Mesendoderm (in vitro differentiated cells): Measurements from ENCODE around the gene CIAO3.

ENCODE experiments used
- DNase-seq: peaks from one replicate; pipeline ENCODE4 v3.0.0; 2013
- H2AK5ac ChIP-seq: 2 replicates; pipeline ENCODE4 v1.6.1; 2013; ENCODE audit warnings: low read length, inconsistent platforms
- H2BK120ac ChIP-seq: 2 replicates; pipeline ENCODE4 v1.6.1; 2013; ENCODE audit warnings: low read depth, mild to moderate bottlenecking, low read length, moderate library complexity, mixed read lengths
- H2BK15ac ChIP-seq: replicated peaks from 2 replicates; pipeline ENCODE4 v1.6.1; 2013; ENCODE audit warnings: low read depth, mild to moderate bottlenecking, moderate library complexity
- H2BK5ac ChIP-seq: 2 replicates; pipeline ENCODE4 v1.6.1; 2013; ENCODE audit warnings: low read length, inconsistent platforms
- H3K18ac ChIP-seq: 2 replicates; pipeline ENCODE4 v1.6.1; 2013; ENCODE audit warnings: mild to moderate bottlenecking, low read length, mixed read lengths
- H3K23ac ChIP-seq: one replicate; pipeline ENCODE4 v1.6.1; 2013; ENCODE audit warnings: low read length
- H3K27ac ChIP-seq: 2 replicates; pipeline ENCODE4 v1.5.1; 2013; ENCODE audit warnings: low read depth, mild to moderate bottlenecking, inconsistent platforms, low read length, moderate library complexity
- H3K27me3 ChIP-seq: 2 replicates; pipeline ENCODE4 v1.6.1; 2013; ENCODE audit warnings: low read length, control low read depth, mild to moderate bottlenecking, inconsistent platforms; ENCODE audit not compliant: insufficient read depth, poor library complexity
- H3K36me3 ChIP-seq: 2 replicates; pipeline ENCODE4 v1.6.1; 2013; ENCODE audit warnings: low read length, inconsistent platforms; ENCODE audit not compliant: control insufficient read depth, insufficient read depth
- H3K4ac ChIP-seq: one replicate; pipeline ENCODE4 v1.6.1; 2013; ENCODE audit warnings: low read depth, mild to moderate bottlenecking, low read length, moderate library complexity
- H3K4me1 ChIP-seq: 2 replicates; pipeline ENCODE4 v1.6.1; 2013; ENCODE audit warnings: low read depth, low read length, inconsistent platforms; ENCODE audit not compliant: control insufficient read depth
- H3K4me2 ChIP-seq: 2 replicates; pipeline ENCODE4 v1.6.1; 2013; ENCODE audit warnings: low read length
- H3K4me3 ChIP-seq: 2 replicates; pipeline ENCODE4 v1.5.1; 2013; ENCODE audit warnings: mild to moderate bottlenecking, low read length
- H3K56ac ChIP-seq: one replicate; pipeline ENCODE4 v1.6.1; 2013; ENCODE audit warnings: low read length
- H3K79me1 ChIP-seq: 2 replicates; pipeline ENCODE4 v1.6.1; 2013; ENCODE audit warnings: low read length, inconsistent platforms
- H3K79me2 ChIP-seq: 2 replicates; pipeline ENCODE4 v1.6.1; 2013; ENCODE audit warnings: mild to moderate bottlenecking, low read length; ENCODE audit not compliant: control insufficient read depth, insufficient read depth
- H3K9ac ChIP-seq: 2 replicates; pipeline ENCODE4 v1.6.1; 2013; ENCODE audit warnings: low read length, inconsistent platforms
- H4K5ac ChIP-seq: one replicate; pipeline ENCODE4 v1.6.1; 2013; ENCODE audit warnings: low read length
- H4K8ac ChIP-seq: one replicate; pipeline ENCODE4 v1.6.1; 2013; ENCODE audit warnings: low read depth, mild to moderate bottlenecking, control low read depth, low read length, moderate library complexity
- WGBS: extraction: QIAGEN DNeasy Blood & Tissue Kit; methylation state at CpG from one replicate; pipeline ENCODE4 v1.1.7; 2013; ENCODE audit warnings: low lambda C conversion rate, missing lambda C conversion rate; ENCODE audit not compliant: insufficient coverage; ENCODE audit errors: extremely low coverage; 5-methylcytosine and 5-hydroxymethylcytosine counted together

CIAO3 gene

GRCh38 chr16:782258-782657 lies 41.5 kb upstream of the CIAO3 start:
- Histone ChIP-seq H3K4me2 (no peak overlapping the region), H3K4ac (no peak overlapping the region), H3K4me1 (no peaks in the 10 kb centered on the region), H2BK120ac (no peak overlapping the region), H3K79me1 (no peaks in the 10 kb centered on the region), H3K79me2 (peaks cover under 1% of the 10 kb centered on the region), H3K27ac (no peak overlapping the region), H2AK5ac (no peak overlapping the region), H4K8ac (no peak overlapping the region), H2BK15ac (no peak overlapping the region), H3K23ac (no peak overlapping the region), H2BK5ac (no peak overlapping the region), H3K36me3 (peaks cover 2% of the 10 kb centered on the region), H4K5ac (no peak overlapping the region), H3K56ac (no peak overlapping the region), H3K9ac (no peak overlapping the region), H3K4me3 (no peak overlapping the region), H3K18ac (no peak overlapping the region), H3K27me3 (no peaks in the 10 kb centered on the region)
- DNase-seq = no peak
- no CpG with 5 or more reads among the region's 6 CpGs for WGBS

GRCh38 chr16:781346-782010 lies 40.7 kb upstream of the CIAO3 start:
- H3K79me2 ChIP-seq = no peaks in the 10 kb centered on the region
- no peak overlapping the region for H3K27ac ChIP-seq
- no peak overlapping the region for H3K4ac ChIP-seq
- peaks cover 2% of the 10 kb centered on the region for H3K36me3 ChIP-seq
- no peak overlapping the region for H2AK5ac ChIP-seq
- no peak overlapping the region for H3K23ac ChIP-seq
- no peaks in the 10 kb centered on the region for H3K79me1 ChIP-seq
- H3K56ac ChIP-seq = no peak overlapping the region
- no CpG with 5 or more reads among the region's 19 CpGs for WGBS
- no peak overlapping the region for H2BK120ac ChIP-seq
- no peaks in the 10 kb centered on the region for H3K27me3 ChIP-seq
- H3K4me1 ChIP-seq = no peaks in the 10 kb centered on the region
- DNase-seq = no peak
- H3K9ac ChIP-seq = no peak overlapping the region
- no peak overlapping the region for H3K18ac ChIP-seq
- H3K4me2 ChIP-seq = no peak overlapping the region
- no peak overlapping the region for H2BK15ac ChIP-seq
- no peak overlapping the region for H3K4me3 ChIP-seq
- H4K5ac ChIP-seq = no peak overlapping the region
- H2BK5ac ChIP-seq = no peak overlapping the region
- H4K8ac ChIP-seq = no peak overlapping the region

GRCh38 chr16:780296-780695 lies 39.5 kb upstream of the CIAO3 start:
- H3K4me1 ChIP-seq = no peaks in the 10 kb centered on the region
- no CpG with 5 or more reads among the region's 16 CpGs for WGBS

GRCh38 chr16:779561-779960 lies 38.8 kb upstream of the CIAO3 start:
- H2BK15ac ChIP-seq = no peak overlapping the region
- H3K4me2 ChIP-seq = no peak overlapping the region
- no peak for DNase-seq
- no peaks in the 10 kb centered on the region for H3K79me2 ChIP-seq
- no peak overlapping the region for H3K4me3 ChIP-seq
- no peaks in the 10 kb centered on the region for H3K27me3 ChIP-seq
- H2BK120ac ChIP-seq = no peak overlapping the region
- H3K27ac ChIP-seq = no peak overlapping the region
- no peak overlapping the region for H4K5ac ChIP-seq
- no peak overlapping the region for H3K56ac ChIP-seq
- no peak overlapping the region for H3K18ac ChIP-seq
- H3K79me1 ChIP-seq = no peaks in the 10 kb centered on the region
- no peak overlapping the region for H3K9ac ChIP-seq
- no peaks in the 10 kb centered on the region for H3K4me1 ChIP-seq
- no peak overlapping the region for H3K23ac ChIP-seq
- no peak overlapping the region for H2BK5ac ChIP-seq
- no peak overlapping the region for H2AK5ac ChIP-seq
- no peak overlapping the region for H3K4ac ChIP-seq
- H3K36me3 ChIP-seq = no peaks in the 10 kb centered on the region
- WGBS = no CpG with 5 or more reads among the region's 13 CpGs
- no peak overlapping the region for H4K8ac ChIP-seq

More at GRCh38 chr16:780296-780695, 39.5 kb upstream of the CIAO3 start:
- DNase-seq = no peak
- Histone ChIP-seq H3K4ac (no peak overlapping the region), H4K8ac (no peak overlapping the region), H3K18ac (no peak overlapping the region), H3K4me2 (no peak overlapping the region), H3K79me2 (no peaks in the 10 kb centered on the region), H2AK5ac (no peak overlapping the region), H3K9ac (no peak overlapping the region), H3K79me1 (no peaks in the 10 kb centered on the region), H2BK5ac (no peak overlapping the region), H3K36me3 (no peaks in the 10 kb centered on the region), H2BK15ac (no peak overlapping the region), H4K5ac (no peak overlapping the region), H2BK120ac (no peak overlapping the region), H3K23ac (no peak overlapping the region), H3K4me3 (no peak overlapping the region), H3K27ac (no peak overlapping the region), H3K56ac (no peak overlapping the region), H3K27me3 (no peaks in the 10 kb centered on the region)

- no peak overlapping the region for H3K4ac ChIP-seq
- H3K9ac ChIP-seq = no peak overlapping the region
- H3K79me1 ChIP-seq = no peaks in the 10 kb centered on the region
- H2BK15ac ChIP-seq = no peak overlapping the region
- H3K23ac ChIP-seq = no peak overlapping the region
- H3K36me3 ChIP-seq = no peaks in the 10 kb centered on the region
- no peak overlapping the region for H3K27ac ChIP-seq
- H4K5ac ChIP-seq = no peak overlapping the region
- no peak for DNase-seq
- H3K4me1 ChIP-seq = no peaks in the 10 kb centered on the region
- no peaks in the 10 kb centered on the region for H3K27me3 ChIP-seq
- H4K8ac ChIP-seq = no peak overlapping the region
- H3K4me3 ChIP-seq = no peak overlapping the region
- no peak overlapping the region for H2AK5ac ChIP-seq
- H3K4me2 ChIP-seq = no peak overlapping the region
- H3K79me2 ChIP-seq = no peaks in the 10 kb centered on the region
- no peak overlapping the region for H2BK120ac ChIP-seq
- H3K18ac ChIP-seq = no peak overlapping the region
- WGBS = 100% methylated on average over 2 of the region's 6 CpGs
- H3K56ac ChIP-seq = no peak overlapping the region
- no peak overlapping the region for H2BK5ac ChIP-seq
Measured at GRCh38 chr16:778909-779527, 38.2 kb upstream of the CIAO3 start.

- no peak overlapping the region for H3K27ac ChIP-seq
- H3K27me3 ChIP-seq = no peaks in the 10 kb centered on the region
- H3K36me3 ChIP-seq = no peaks in the 10 kb centered on the region
- no CpG with 5 or more reads among the region's 11 CpGs for WGBS
- H3K9ac ChIP-seq = no peak overlapping the region
- H3K4me2 ChIP-seq = no peak overlapping the region
- no peaks in the 10 kb centered on the region for H3K4me1 ChIP-seq
- no peak overlapping the region for H3K4me3 ChIP-seq
- no peak overlapping the region for H3K56ac ChIP-seq
- no peak overlapping the region for H2AK5ac ChIP-seq
- no peaks in the 10 kb centered on the region for H3K79me2 ChIP-seq
- no peak overlapping the region for H3K4ac ChIP-seq
- no peak overlapping the region for H4K5ac ChIP-seq
- H3K23ac ChIP-seq = no peak overlapping the region
- H3K79me1 ChIP-seq = no peaks in the 10 kb centered on the region
- no peak for DNase-seq
- no peak overlapping the region for H2BK120ac ChIP-seq
- no peak overlapping the region for H3K18ac ChIP-seq
- H2BK15ac ChIP-seq = no peak overlapping the region
- H4K8ac ChIP-seq = no peak overlapping the region
- no peak overlapping the region for H2BK5ac ChIP-seq
Measured at GRCh38 chr16:778447-778846, 37.6 kb upstream of the CIAO3 start.
